Skin epidermis (tissue), 12 donors: ENCODE results near the gene MRPL14.
"Not testable (repeated sequence)": the region's sequence is repeated elsewhere in the genome, so short reads cannot be mapped to it uniquely, and the experiment has no call there.

Experiments
- H3K27ac ChIP-seq, 21 experiments: fragments of 200-600 bp; sonication (generic) in 11 of 21; one replicate each; pipeline ENCODE4 v1.5.0; 2020; ENCODE audit warnings: mild to moderate bottlenecking in 3 of 21, inconsistent platforms in 2 of 21, moderate library complexity in 2 of 21
- H3K4me3 ChIP-seq, 7 experiments: fragments of 200-600 bp; sonication (generic) in 2 of 7; one replicate each; pipeline ENCODE4 v1.5.0; 2020; ENCODE audit warnings: inconsistent platforms in 2 of 7, mild to moderate bottlenecking in 2 of 7, moderate library complexity in 1 of 7

Gene MRPL14

DNA sequence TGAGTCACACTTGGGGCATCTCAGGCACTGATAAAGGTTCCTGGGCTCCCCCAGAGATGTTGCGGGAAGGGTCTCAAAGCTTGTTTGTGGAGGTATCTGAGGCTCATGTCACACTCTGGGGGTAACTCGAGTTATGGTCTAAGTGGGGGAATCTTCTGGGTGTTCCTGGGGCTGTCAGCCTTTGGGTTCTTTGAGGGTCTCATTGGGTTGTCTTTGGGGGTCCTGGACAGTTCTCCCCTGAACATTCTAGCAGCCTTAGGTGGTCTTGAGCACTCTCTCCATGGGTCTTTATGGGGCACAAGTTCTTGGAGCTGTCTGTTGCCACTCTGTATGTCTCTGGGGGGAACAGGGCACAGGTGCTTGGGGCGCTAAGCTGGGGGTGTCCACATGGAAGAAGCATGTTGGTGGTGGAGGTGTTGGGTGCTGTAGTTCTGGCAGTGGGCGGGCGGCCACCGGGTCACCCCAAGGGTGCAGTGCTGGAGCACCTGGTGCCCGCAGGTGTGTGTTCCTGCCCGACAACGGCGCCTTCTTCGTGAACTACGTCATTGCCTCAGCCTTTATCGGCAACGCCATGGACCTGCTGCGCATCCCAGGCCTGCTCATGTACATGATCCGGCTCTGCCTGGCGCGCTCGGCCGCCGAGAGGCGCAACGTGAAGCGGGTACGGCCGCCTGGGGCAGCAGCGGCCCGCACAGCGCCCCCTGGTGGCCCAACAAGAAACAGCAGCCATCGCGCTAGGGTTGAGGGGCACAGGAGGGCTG lies 24.3 kb upstream of the MRPL14 start:
- no peak overlapping the region for H3K27ac ChIP-seq
- no peak overlapping the region for H3K4me3 ChIP-seq

DNA sequence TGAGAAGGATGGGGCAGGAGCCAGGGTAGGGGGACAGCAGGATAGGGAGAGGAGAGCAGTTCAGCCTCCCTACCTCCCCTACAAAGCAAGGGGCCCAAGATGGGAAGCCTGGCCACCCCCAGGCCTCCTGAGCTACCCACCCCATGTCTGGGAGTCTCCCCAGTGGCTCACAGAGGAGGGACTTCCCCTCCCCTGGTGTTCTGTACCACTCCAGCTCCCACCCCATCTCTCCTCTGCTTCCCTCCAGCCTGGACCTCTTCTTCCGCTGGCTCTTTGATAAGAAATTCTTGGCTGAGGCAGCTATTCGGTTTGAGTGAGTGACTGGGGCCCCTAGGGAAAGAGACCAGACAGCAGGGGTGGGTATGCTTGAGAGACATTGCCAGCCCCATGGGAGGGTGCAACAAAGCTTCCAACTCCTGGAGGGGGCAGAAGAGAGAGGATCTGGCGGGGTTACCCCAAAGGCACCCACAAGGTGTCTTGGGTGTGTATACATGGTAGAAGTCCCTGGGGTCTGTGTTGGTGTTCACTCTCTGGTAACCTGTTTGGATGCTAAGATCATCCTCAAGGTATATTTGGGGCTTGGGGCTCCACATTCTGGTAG lies 23.2 kb upstream of the MRPL14 start:
- no peak overlapping the region for H3K27ac ChIP-seq
- H3K4me3 ChIP-seq, result no peak overlapping the region

DNA sequence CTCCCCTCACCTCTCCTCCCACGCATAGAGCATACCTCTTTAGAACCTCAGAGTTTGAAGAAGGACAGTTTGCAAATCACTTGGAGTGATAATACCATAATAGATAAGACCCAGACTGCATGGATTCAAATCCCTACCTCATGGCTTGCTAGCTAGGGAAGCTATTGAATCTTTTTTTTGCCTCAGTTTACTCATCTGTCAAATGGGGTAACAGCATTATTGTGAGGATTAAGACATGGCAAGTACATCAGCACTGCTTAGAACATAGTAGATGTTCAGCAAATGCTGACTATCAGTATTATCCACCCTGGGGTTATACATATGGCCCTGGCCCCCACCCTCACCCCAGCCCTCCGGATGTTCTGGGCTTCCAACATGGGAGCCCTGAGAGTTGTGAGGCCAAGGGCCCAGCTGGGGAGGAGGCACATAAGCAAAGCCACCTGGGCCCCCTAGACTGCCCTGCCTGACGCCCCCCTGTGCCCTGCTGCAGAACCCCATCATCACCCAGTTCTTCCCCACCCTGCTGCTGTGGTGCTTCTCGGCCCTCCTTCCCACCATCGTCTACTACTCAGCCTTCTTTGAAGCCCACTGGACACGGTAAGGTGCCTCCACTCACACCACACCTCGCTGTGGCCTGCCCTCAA lies 22.2 kb upstream of the MRPL14 start:
- no peak overlapping the region for H3K4me3 ChIP-seq
- no peak overlapping the region for H3K27ac ChIP-seq

DNA sequence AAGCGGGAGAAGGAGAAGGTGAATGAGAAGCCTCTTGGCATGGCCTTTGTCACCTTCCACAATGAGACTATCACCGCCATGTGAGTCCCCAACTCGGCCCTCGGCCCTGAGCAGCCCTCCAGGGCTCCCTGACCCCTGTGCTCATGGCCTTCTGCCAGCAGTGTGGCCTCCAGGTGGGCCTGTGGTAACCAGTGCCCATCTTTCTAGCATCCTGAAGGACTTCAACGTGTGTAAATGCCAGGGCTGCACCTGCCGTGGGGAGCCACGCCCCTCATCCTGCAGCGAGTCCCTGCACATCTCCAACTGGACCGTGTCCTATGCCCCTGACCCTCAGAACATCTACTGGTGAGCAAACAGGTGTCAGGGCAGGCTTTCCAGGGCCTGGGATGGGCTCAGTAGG lies 21.1 kb upstream of the MRPL14 start:
- Histone ChIP-seq H3K4me3 (no peak overlapping the region), H3K27ac (no peak overlapping the region)

DNA sequence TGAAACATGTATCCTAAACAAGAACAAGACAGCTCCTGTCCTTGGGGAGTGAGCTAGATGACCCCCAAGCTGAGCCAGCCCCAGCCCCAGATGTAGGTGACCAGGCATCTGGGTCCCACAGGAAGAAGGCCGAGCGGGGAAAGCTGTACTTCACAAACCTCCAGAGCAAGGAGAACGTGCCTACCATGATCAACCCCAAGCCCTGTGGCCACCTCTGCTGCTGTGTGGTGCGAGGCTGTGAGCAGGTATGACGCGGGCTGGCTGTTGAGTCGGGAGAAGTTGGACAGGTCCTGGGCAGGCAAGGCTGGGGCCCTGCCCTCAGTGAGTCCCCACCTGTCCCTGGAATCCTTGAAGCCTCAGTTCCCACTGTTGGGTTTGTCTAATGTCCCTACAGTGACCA lies 20.0 kb upstream of the MRPL14 start:
- Histone ChIP-seq H3K27ac (no peak overlapping the region), H3K4me3 (no peak overlapping the region)

DNA sequence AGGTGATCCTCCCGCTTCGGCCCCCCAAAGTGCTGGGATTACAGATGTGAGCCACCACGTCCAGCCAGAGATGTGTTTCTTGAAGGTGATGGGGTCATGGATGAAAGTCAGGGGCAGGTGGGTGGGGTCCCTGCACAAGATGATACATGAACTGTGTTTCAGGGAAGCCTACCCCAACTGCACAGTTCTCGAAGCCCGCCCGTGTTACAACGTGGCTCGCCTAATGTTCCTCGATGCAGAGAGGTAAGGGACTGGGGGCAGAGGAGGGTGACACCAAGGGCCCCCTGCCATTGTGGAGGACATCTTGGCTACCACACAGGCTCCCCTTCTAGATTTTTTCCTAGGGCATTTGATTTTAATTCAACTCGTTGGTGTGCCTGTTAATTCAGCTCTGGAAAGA lies 19.4 kb upstream of the MRPL14 start:
- H3K27ac ChIP-seq, result no peak overlapping the region
- no peak overlapping the region for H3K4me3 ChIP-seq

DNA sequence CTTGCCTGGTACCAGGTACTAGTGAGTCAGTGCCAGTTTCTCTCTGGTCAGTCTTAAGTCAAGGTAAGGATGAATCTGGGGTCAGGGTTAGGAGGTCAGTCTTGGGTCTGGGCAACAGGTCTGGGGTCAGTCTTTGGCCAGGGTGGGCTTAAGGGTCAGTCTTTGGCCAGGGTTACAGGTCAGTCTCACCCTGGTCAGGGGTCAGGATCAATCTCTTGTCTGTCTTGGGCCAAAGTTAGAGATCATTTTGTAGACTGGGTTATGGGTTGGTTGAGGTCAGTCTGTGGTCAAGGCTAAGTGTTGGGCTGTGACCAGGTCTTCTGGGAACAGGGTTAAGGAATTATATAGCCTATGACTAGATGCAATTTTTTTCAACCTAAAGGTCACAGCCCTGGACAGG lies 18.6 kb upstream of the MRPL14 start:
- no peak overlapping the region for H3K27ac ChIP-seq

DNA sequence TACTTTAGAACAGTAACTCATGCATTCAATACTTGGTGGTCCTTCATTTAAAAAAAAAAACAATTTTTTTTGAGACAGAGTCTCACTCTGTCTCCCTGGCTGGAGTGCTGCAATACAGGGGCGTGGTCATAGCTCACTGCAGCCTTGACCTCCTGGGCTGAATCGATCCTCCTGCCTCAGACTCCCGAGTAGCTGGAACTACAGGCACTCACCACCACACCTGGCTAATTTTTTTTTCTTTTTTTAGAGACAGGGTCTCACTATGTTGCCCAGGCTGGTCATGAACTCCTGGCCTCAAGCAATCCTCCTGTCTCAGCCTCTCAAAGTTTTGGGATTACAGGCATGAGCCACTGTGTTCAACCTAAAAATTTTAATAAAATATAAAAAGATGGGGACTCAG lies 17.3 kb upstream of the MRPL14 start:
- H3K4me3 ChIP-seq, H3K27ac ChIP-seq: not testable (repeated sequence)

More for the DNA sequence above, 18.6 kb upstream of the MRPL14 start:
- H3K4me3 ChIP-seq, result no peak overlapping the region

DNA sequence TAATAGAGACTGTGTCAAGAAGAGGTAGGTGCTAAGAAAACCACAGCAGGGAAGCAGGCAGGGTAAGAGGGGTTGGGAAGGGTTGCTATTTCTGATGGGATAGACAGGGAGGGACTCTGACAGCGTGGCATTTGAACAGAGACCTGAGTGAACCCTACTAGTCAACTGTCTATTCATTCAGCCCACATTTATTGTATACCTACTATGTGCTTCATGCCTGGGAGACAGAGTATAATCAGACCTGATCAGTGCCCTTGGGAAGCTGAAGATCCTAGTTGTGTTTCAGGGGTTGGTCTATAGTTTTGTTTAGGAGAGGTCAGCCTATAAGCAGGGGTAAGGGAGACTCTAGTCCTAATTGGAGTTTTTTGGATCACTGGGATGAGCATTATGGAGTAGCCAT lies 16.5 kb upstream of the MRPL14 start:
- H3K4me3 ChIP-seq, result no peak overlapping the region

DNA sequence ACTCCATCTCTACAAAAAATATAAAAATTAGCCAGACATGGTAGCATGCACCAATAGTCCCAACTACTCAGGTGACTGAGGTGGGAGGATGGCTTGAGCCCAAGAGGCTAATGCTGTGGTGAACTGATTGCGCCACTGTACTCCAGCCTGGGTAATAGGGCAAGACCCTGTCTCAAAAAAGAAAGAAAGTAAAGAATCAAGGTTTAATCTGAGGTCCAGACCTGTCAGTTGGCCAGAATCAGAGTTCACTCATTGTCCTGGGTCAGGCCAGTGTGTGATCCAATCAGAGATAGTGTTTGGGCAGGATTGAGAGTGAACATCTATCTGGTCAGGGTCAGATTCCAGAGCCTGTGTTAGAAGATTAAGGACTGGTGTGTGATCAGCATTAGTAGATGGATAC lies 15.6 kb upstream of the MRPL14 start:
- Histone ChIP-seq H3K4me3 (no peak overlapping the region), H3K27ac (no peak overlapping the region)

More for the DNA sequence above, 16.5 kb upstream of the MRPL14 start:
- H3K27ac ChIP-seq, result no peak overlapping the region

DNA sequence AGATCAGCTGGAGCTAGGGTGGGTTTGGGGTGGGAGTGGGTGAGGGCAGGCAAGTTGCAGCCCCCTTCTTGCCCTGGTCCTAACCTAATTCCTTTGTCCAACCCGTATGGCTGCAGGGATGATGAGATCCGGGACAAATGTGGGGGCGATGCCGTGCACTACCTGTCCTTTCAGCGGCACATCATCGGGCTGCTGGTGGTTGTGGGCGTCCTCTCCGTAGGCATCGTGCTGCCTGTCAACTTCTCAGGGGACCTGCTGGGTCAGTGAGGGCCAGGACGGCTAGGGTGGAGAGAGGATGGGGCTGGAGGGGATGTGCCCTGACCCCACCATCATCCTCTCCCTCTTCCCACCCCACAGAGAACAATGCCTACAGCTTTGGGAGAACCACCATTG lies 12.1 kb upstream of the MRPL14 start:
- no peak overlapping the region for H3K4me3 ChIP-seq
- no peak overlapping the region for H3K27ac ChIP-seq

DNA sequence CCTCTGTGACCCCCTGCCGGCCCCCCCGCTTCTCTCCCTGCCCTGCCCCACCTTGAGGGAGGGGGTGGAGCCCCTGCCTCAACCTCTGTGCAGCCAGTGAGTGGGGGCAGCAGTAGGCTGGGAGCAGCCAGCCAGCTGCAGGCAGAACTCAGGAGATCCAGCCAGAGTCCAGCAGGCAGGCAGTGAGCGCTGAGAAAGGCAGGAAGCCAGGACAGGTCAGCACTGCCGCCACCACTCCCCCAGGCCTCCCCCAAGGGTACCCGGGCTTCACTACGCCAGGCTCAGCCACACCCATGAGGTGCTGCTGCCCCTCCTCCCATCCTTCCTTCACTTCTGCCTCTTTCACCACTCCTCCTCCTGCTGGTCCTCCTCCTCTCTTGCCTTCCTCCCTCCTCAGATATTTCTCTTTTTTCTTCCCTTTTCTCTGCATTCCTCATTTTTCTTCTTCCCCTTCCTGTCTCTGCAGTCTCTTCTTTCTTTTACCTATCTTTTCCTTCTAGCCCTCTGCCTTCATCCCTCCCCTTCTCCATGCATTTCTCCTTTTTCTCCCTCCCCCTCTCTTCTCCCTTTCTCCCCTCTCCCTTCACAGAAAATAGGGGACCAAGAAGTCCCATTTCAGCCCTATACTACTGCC lies 11.6 kb upstream of the MRPL14 start:
- H3K4me3 ChIP-seq, result no peak overlapping the region
- no peak overlapping the region for H3K27ac ChIP-seq

DNA sequence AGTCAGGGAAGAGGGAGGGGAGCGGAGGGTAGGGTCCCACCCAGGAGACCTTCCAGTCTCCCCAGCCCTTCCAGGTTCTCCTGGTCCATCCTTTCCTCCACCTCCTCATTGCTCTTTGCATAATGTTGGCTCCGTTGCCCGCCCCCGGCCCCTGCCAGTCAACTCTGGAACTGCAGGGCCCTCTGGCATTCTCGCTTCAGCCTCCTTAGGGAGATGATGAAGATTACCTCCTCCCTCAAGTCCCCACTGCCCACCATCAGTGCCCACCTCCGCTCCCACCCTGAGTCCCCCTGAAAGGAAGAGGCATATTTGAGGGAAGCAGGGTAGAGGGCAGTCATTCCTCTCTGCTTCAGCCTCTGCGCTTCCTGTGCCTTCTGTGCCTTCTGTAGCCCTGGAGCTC lies 8.6 kb upstream of the MRPL14 start:
- H3K4me3 ChIP-seq, result no peak overlapping the region
- H3K27ac ChIP-seq, result no peak overlapping the region

DNA sequence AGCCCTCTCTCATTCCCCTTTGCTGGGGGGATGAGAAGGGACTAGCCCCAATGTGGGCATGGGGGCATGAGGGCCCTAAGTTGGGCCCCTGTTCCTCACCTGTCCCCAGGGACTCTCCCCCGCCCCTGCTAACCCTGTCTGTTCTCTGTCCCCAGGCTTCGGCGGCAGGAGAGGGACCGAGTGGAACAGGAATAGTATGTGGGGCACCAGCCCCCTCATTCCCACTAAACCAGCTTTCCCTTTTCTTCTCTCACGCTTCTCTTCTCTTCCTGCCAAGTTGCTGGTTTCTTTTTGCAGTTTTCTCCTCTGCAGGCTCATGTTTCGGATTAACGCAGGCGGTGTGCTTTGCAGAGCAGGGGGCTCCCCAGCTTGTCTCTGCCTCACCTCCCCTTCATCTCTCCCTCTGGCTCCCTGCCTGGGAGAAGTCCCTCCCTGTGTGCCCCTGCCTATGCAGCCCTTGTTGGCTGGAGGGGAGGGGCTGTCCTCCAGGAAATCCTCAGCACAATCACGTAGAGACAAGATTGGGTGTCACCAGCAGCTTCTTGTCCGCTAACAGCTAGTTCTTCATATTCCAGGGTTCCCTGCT lies 8.0 kb upstream of the MRPL14 start:
- Histone ChIP-seq H3K27ac (no peak overlapping the region), H3K4me3 (no peak overlapping the region)

DNA sequence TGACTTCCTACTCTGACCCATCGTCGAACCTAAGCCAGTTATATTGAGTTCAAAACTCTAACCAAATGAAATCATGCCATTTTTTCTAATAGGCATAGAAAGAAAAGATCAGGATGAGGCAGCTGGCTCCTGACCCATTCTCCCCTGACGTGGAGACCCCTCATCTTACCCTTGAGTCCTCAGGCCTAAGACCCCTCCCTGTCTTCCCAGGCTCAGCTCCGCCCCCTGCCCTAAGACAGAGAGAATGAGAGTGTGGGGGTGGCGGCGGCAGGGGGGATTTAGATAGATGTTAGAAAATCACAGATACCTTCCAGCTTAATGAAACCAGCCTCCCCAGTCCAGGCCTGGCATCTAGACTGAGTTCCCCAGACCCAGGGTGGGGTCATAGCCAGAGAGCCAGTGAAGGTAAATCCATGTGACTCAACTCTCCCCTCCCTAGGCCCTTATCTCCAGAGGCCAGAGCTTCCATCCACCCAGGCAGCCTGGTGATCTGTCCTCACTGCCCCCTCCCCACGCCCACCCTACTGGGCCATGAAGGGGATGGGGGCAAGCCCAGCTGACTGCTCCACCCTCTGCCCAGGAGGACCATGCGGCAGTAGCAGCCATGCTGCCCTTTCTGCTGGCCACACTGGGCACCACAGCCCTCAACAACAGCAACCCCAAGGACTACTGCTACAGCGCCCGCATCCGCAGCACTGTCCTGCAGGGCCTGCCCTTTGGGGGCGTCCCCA lies 6.9 kb upstream of the MRPL14 start:
- Histone ChIP-seq H3K27ac (no peak overlapping the region), H3K4me3 (no peak overlapping the region)

DNA sequence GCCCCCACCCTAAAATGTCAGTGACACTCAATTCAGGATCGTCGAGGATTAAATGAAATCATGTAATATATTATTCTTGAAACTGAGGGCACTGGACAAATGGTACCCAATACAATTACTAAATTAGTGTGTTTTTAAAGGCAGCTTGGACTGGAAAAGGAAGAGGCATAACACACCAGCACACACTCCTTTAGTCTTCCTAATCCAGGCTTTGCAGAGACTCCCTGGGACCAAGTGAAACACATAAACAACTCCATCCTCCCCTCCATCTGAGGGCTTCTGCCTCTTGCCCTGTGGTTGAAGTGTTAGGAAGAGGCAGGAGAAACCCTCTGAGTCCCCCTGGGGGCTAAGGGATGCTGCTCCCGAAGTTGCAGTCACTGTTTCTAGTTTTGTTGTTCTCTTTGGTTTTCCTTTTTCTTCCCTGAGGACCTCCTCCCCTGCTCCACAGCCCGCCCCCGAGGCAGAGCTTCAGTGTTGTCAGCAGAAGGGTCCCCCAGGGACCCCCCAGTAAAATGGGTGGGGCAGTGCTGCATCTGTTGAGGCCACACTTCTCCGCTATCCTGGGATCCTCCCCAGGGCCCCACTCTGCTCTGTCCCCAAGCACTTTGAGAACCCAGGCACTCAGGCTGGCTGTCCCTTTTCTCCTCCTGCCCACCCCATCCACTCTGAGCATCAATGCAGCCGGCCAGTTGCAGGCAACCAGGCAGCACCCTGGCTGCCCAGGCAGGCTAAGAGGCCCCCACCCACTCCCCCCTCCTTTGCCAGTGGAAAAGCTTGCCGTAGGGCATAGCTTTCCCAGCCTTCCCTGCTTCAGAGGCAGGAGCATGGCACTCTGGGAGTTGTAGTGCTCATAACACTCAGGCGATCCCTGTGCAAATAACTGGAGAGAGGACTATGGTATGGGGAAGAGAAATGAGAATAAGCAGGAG lies 6.0 kb upstream of the MRPL14 start:
- Histone ChIP-seq H3K27ac (peak overlapping the region in 9 of 21 experiments; percentile 4 to 47 (median 23)), H3K4me3 (no peak overlapping the region)

DNA sequence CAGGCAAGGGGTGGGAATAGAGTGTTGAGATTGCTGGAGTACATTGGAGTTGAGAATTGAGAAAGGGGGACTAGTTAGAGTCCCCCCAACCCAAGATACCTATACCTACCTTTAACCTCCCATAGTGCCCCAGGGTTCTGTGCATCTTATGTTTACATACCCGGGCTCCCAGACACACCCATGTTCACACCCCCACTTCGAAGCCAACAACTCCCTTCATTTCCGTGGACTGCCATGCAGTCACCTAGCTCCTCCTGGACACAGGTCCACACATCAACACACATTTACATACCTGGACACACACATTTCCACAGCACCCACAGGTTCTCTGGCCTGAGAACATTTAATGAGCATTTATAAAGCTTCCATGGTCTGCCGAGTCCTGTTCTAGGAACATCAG lies 5.2 kb upstream of the MRPL14 start:
- H3K4me3 ChIP-seq, result no peak overlapping the region
- peak overlapping the region in 3 of 21 experiments; percentile 1 to 18 (median 18) for H3K27ac ChIP-seq

DNA sequence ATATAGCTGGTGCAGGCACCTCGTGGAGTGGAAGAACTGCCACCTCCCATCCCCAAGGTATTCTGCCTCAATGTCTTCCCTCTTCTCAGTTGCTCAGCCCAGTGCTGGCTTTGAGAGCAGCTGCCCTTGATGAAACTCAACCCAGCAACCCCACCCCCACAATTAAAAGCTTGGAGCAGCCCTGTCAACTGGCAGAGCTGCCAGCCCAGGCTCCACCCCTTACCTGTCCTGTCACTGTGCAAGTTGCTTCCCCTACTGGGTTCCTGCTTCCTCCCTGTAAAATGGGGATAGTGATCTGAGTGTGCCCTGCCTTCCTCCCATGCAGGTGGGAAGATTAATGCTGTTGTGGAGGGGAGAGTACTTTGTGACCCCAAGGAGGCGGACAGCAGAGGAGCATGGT lies 4.6 kb upstream of the MRPL14 start:
- Histone ChIP-seq H3K27ac (no peak overlapping the region), H3K4me3 (no peak overlapping the region)

DNA sequence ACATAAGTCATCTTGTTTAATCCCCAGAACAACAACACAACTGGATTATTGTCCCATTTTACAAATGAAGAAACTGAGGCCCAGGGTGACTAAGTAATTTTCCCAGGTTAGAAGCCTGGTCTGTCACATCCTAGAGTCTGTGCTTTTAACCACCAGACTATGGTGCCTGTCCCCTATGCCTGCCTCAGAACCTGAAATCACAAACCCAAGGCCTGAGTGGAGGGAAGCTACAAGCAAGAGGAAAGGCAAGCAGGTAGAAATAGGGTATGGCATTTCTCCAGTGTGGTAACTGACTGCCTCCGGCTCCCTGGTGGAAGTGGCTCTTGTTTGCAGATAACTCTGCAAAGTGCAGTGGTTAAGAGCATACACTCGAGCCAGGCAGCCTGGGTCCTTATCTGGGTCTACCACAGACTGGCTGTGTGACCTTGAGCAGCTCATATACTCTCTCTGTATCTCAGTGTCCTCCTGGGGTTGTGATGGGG lies 2.6 kb upstream of the MRPL14 start:
- H3K4me3 ChIP-seq, result no peak overlapping the region
- H3K27ac ChIP-seq, result no peak overlapping the region
